ENCODE results near the gene CAMK2B. TPM values are rescaled to one million over a fixed set of nuclear protein-coding genes. Genes with fewer than 3 reads are reported as not detected.
A peak's percentile ranks its signal among the peaks of the same experiment; 100 is the strongest.

The CAMK2B gene
- total and polyA plus RNA-seq, 4 experiments from 2014 or later: not detected

DNA sequence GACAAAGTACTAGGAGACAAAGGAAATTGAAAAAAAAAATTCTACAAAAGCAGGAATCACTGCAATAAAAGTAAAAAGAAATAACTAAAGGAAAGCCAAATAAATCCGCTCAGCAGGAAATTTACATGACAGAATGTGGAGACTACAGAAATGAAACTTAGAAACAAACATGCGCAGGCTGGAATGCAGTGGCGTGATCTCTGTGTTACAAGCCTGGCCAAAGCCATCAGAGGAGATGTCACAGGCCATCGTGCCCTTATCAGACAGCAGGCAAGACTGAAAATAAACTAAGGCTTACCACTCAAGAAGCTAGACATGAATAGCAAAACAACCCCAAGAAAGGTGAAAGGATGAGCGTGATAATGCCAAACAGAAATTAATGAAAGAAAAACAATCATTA, 6.3 kb upstream of the CAMK2B start:
- H3K4me3 ChIP-seq (ENCODE audit: low read length in 2 of 2): no peak overlapping the region
- H3K4me1 Mint-ChIP-seq: no peaks in the 10 kb centered on the region
- H3K27ac Mint-ChIP-seq: no peak overlapping the region
- H3K36me3 Mint-ChIP-seq: no peaks in the 10 kb centered on the region
- POLR2A ChIA-PET (ENCODE audit: partially characterized antibody): no interaction called here
- peaks cover 0 to 4% of the 10 kb centered on the region in 2 donors for H3K9me3 ChIP-seq (ENCODE audit: control insufficient read depth in 1 of 2, low read length in 2 of 2)
- H3K36me3 ChIP-seq (ENCODE audit: insufficient read depth, low read length): no peaks in the 10 kb centered on the region
- H3K27me3 ChIP-seq (ENCODE audit: insufficient read depth, low read length): peaks cover 2% of the 10 kb centered on the region
- CTCF ChIA-PET (ENCODE audit: partially characterized antibody): no interaction called here
- no peak overlapping the region for H3K27ac ChIP-seq (ENCODE audit: low read depth, low read length)
- no peaks in the 10 kb centered on the region for H3K4me1 ChIP-seq (ENCODE audit: insufficient read depth, low read length)
- no peak overlapping the region for H3K4me3 Mint-ChIP-seq
- DNase-seq: no peak
- H3K9me3 Mint-ChIP-seq: peaks cover 0 to 14% (median 10%) of the 10 kb centered on the region in 8 donors
- H3K27me3 Mint-ChIP-seq: peaks cover 8% of the 10 kb centered on the region in 2 donors
- intact Hi-C loops (cut with micrococcal nuclease): no loop called here

GRCh38 chr7:44330331-44330730, 4.9 kb upstream of the CAMK2B start:
- POLR2A ChIA-PET (ENCODE audit: partially characterized antibody): no interaction called here
- H3K36me3 ChIP-seq (ENCODE audit: insufficient read depth, low read length): no peaks in the 10 kb centered on the region
- no peak for DNase-seq
- H3K4me1 ChIP-seq (ENCODE audit: insufficient read depth, low read length): no peaks in the 10 kb centered on the region
- intact Hi-C loops (cut with micrococcal nuclease): no loop called here
- peaks cover 6 to 13% of the 10 kb centered on the region in 2 donors for H3K27me3 Mint-ChIP-seq
- CTCF ChIA-PET (ENCODE audit: partially characterized antibody): no interaction called here
- H3K4me3 Mint-ChIP-seq: no peak overlapping the region
- no peak overlapping the region for H3K27ac ChIP-seq (ENCODE audit: low read depth, low read length)
- no peak overlapping the region for H3K4me3 ChIP-seq (ENCODE audit: low read length in 2 of 2)
- H3K9me3 Mint-ChIP-seq: peaks cover 0 to 5% (median 0%) of the 10 kb centered on the region in 8 donors
- no peaks in the 10 kb centered on the region for H3K36me3 Mint-ChIP-seq
- peaks cover 2 to 6% (median 4%) of the 10 kb centered on the region in 4 donors for H3K4me1 Mint-ChIP-seq
- H3K9me3 ChIP-seq (ENCODE audit: control insufficient read depth in 1 of 2, low read length in 2 of 2): no peaks in the 10 kb centered on the region
- H3K27me3 ChIP-seq (ENCODE audit: insufficient read depth, low read length): peaks cover 6% of the 10 kb centered on the region
- H3K27ac Mint-ChIP-seq: no peak overlapping the region

GRCh38 chr7:44329888-44330287, 4.5 kb upstream of the CAMK2B start:
- H3K4me3 ChIP-seq (ENCODE audit: low read length in 2 of 2): no peak overlapping the region
- ChIA-PET CTCF (ENCODE audit: partially characterized antibody) (no interaction called here), POLR2A (ENCODE audit: partially characterized antibody) (no interaction called here)
- H3K27me3 Mint-ChIP-seq: peaks cover 6 to 13% of the 10 kb centered on the region in 2 donors
- H3K9me3 Mint-ChIP-seq: peaks cover 0 to 5% (median 0%) of the 10 kb centered on the region in 8 donors
- H3K27ac ChIP-seq (ENCODE audit: low read depth, low read length): no peak overlapping the region
- H3K27me3 ChIP-seq (ENCODE audit: insufficient read depth, low read length): peaks cover 6% of the 10 kb centered on the region
- H3K9me3 ChIP-seq (ENCODE audit: control insufficient read depth in 1 of 2, low read length in 2 of 2): no peaks in the 10 kb centered on the region
- H3K4me3 Mint-ChIP-seq: no peak overlapping the region
- H3K4me1 ChIP-seq (ENCODE audit: insufficient read depth, low read length): no peaks in the 10 kb centered on the region
- no peaks in the 10 kb centered on the region for H3K36me3 ChIP-seq (ENCODE audit: insufficient read depth, low read length)
- intact Hi-C loops (cut with micrococcal nuclease): no loop called here
- no peak overlapping the region for H3K27ac Mint-ChIP-seq
- no peaks in the 10 kb centered on the region for H3K36me3 Mint-ChIP-seq
- peaks cover 2 to 6% (median 4%) of the 10 kb centered on the region in 4 donors for H3K4me1 Mint-ChIP-seq
- DNase-seq: no peak

- H3K27ac ChIP-seq (ENCODE audit: low read depth, low read length): no peak overlapping the region
- ChIA-PET CTCF (ENCODE audit: partially characterized antibody) (no interaction called here), POLR2A (ENCODE audit: partially characterized antibody) (no interaction called here)
- Mint-ChIP-seq H3K4me3 (no peak overlapping the region), H3K9me3 (peaks cover 0 to 5% (median 0%) of the 10 kb centered on the region in 8 donors), H3K4me1 (peaks cover 2 to 11% (median 5%) of the 10 kb centered on the region in 4 donors), H3K27ac (no peak overlapping the region), H3K36me3 (no peaks in the 10 kb centered on the region), H3K27me3 (peaks cover 12 to 19% of the 10 kb centered on the region in 2 donors)
- no peak overlapping the region for H3K4me3 ChIP-seq (ENCODE audit: low read length in 2 of 2)
- no peak for DNase-seq
- no peaks in the 10 kb centered on the region for H3K9me3 ChIP-seq (ENCODE audit: control insufficient read depth in 1 of 2, low read length in 2 of 2)
- intact Hi-C loops (cut with micrococcal nuclease): no loop called here
- peaks cover 6% of the 10 kb centered on the region for H3K27me3 ChIP-seq (ENCODE audit: insufficient read depth, low read length)
- H3K36me3 ChIP-seq (ENCODE audit: insufficient read depth, low read length): no peaks in the 10 kb centered on the region
- H3K4me1 ChIP-seq (ENCODE audit: insufficient read depth, low read length): no peaks in the 10 kb centered on the region
Observed at GRCh38 chr7:44329081-44329480, 3.7 kb upstream of the CAMK2B start.

DNA sequence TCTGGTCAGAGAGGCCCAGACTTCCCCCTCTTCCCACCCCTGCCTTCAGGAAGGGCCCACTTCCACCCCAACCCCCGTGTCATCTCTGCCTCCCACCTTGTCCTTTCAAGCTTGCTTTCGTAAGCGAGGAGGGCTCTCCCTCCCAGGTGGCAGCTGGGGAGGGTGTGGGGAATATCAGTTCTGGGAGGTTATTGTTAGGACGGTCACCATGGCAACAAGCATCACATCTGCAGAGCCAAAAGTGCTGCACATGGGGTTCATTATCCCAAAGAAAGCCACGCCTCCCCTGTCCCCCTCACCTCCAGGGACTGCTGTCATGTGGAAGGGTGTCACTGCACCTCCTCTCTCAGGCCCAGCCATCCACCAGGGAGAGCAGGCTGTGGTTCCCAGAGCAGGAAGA, 2.6 kb upstream of the CAMK2B start:
- Mint-ChIP-seq H3K27me3 (peaks cover 21 to 28% of the 10 kb centered on the region in 2 donors), H3K4me3 (no peak overlapping the region), H3K36me3 (no peaks in the 10 kb centered on the region), H3K9me3 (peaks cover 0 to 5% (median 0%) of the 10 kb centered on the region in 8 donors), H3K27ac (no peak overlapping the region), H3K4me1 (peaks cover 2 to 11% (median 5%) of the 10 kb centered on the region in 4 donors)
- peaks cover 6% of the 10 kb centered on the region for H3K27me3 ChIP-seq (ENCODE audit: insufficient read depth, low read length)
- no peak overlapping the region for H3K4me3 ChIP-seq (ENCODE audit: low read length in 2 of 2)
- intact Hi-C loops (cut with micrococcal nuclease): no loop called here
- no peaks in the 10 kb centered on the region for H3K4me1 ChIP-seq (ENCODE audit: insufficient read depth, low read length)
- H3K9me3 ChIP-seq (ENCODE audit: control insufficient read depth in 1 of 2, low read length in 2 of 2): no peaks in the 10 kb centered on the region
- no peak for DNase-seq
- H3K36me3 ChIP-seq (ENCODE audit: insufficient read depth, low read length): no peaks in the 10 kb centered on the region
- ChIA-PET POLR2A (ENCODE audit: partially characterized antibody) (no interaction called here), CTCF (ENCODE audit: partially characterized antibody) (no interaction called here)
- no peak overlapping the region for H3K27ac ChIP-seq (ENCODE audit: low read depth, low read length)

- no peak overlapping the region for H3K27ac Mint-ChIP-seq
- DNase-seq: no peak
- peaks cover 6% of the 10 kb centered on the region for H3K27me3 ChIP-seq (ENCODE audit: insufficient read depth, low read length)
- peaks cover 0 to 5% (median 0%) of the 10 kb centered on the region in 8 donors for H3K9me3 Mint-ChIP-seq
- peaks cover 2 to 11% (median 5%) of the 10 kb centered on the region in 4 donors for H3K4me1 Mint-ChIP-seq
- ChIA-PET POLR2A (ENCODE audit: partially characterized antibody) (no interaction called here), CTCF (ENCODE audit: partially characterized antibody) (no interaction called here)
- H3K9me3 ChIP-seq (ENCODE audit: control insufficient read depth in 1 of 2, low read length in 2 of 2): no peaks in the 10 kb centered on the region
- H3K27me3 Mint-ChIP-seq: peaks cover 20 to 32% of the 10 kb centered on the region in 2 donors
- H3K36me3 ChIP-seq (ENCODE audit: insufficient read depth, low read length): no peaks in the 10 kb centered on the region
- peak overlapping the region in 2 of 8 donors; percentile 43 to 50 for H3K4me3 Mint-ChIP-seq
- H3K4me1 ChIP-seq (ENCODE audit: insufficient read depth, low read length): no peaks in the 10 kb centered on the region
- intact Hi-C loops (cut with micrococcal nuclease): no loop called here
- no peak overlapping the region for H3K27ac ChIP-seq (ENCODE audit: low read depth, low read length)
- no peak overlapping the region for H3K4me3 ChIP-seq (ENCODE audit: low read length in 2 of 2)
- no peaks in the 10 kb centered on the region for H3K36me3 Mint-ChIP-seq
Observed at GRCh38 chr7:44326261-44327125, 1.1 kb upstream of the CAMK2B start.

DNA sequence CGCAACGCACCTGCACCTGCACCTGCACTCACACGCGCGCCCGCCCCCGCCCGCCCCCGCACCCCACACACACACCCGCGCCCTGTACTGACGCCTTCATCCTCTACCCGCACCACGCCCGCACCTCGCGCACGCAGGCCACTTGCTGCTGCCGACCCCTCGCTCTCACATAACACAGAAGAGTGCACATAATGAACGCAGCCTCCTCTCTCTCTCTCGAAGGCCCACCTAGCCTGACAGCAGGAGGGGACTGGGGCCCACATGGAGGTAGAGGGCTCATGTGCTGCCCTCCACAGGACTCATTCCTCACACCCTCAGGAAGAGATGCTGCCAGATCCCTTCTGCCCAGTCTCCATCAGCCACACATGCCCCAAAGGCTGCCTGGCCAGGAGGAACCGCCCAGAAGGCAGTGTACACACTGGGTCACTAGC, 432 bp upstream of the CAMK2B start:
- no peak for DNase-seq
- Histone ChIP-seq H3K36me3 (ENCODE audit: insufficient read depth, low read length) (no peaks in the 10 kb centered on the region), H3K4me3 (ENCODE audit: low read length in 2 of 2) (no peak overlapping the region), H3K4me1 (ENCODE audit: insufficient read depth, low read length) (no peaks in the 10 kb centered on the region), H3K27me3 (ENCODE audit: insufficient read depth, low read length) (peaks cover 6% of the 10 kb centered on the region), H3K9me3 (ENCODE audit: control insufficient read depth in 1 of 2, low read length in 2 of 2) (no peaks in the 10 kb centered on the region), H3K27ac (ENCODE audit: low read depth, low read length) (no peak overlapping the region)
- ChIA-PET CTCF (ENCODE audit: partially characterized antibody) (no interaction called here), POLR2A (ENCODE audit: partially characterized antibody) (no interaction called here)
- Mint-ChIP-seq H3K27me3 (peaks cover 20 to 32% of the 10 kb centered on the region in 2 donors), H3K4me1 (peaks cover 2 to 11% (median 5%) of the 10 kb centered on the region in 4 donors), H3K4me3 (peak overlapping the region; percentile 33 to 88 (median 72)), H3K9me3 (peaks cover 0 to 5% (median 0%) of the 10 kb centered on the region in 8 donors), H3K36me3 (no peaks in the 10 kb centered on the region), H3K27ac (no peak overlapping the region)
- intact Hi-C loops (cut with micrococcal nuclease): no loop called here

Data from CD4-positive, alpha-beta memory T cell (primary cell).